LNCaP clone FGC (cell line): ENCODE data around the gene ADARB2.

Source experiments
- DNase-seq: peaks from one replicate; pipeline ENCODE4 v3.0.0-alpha.2; 2011; ENCODE audit warnings: low read depth
- H3K4me3 ChIP-seq: 2 replicates; pipeline ENCODE4 v1.5.1; 2011; ENCODE audit warnings: mild to moderate bottlenecking, low read depth, low read length, control low read depth
- CTCF ChIP-seq: IDR thresholded peaks from 2 replicates; pipeline ENCODE4 v1.5.1; 2012; ENCODE audit warnings: mild to moderate bottlenecking; ENCODE audit not compliant: control insufficient read depth, insufficient read depth; ENCODE audit errors: extremely low read depth

The ADARB2 gene

GRCh38 chr10:1607466-1607865 is 129.9 kb downstream of the ADARB2 start:
- no peak overlapping the region for H3K4me3 ChIP-seq
- no peak for TF ChIP-seq CTCF
- no peak for DNase-seq

- DNase-seq = no peak
- H3K4me3 ChIP-seq = no peak overlapping the region
- TF ChIP-seq CTCF = no peak
These were observed 131.1 kb downstream of the ADARB2 start for GRCh38 chr10:1605999-1606940.

GRCh38 chr10:1605121-1605520 is 132.2 kb downstream of the ADARB2 start:
- H3K4me3 ChIP-seq = no peak overlapping the region
- no peak for DNase-seq
- no peak for TF ChIP-seq CTCF

- no peak for DNase-seq
- no peak overlapping the region for H3K4me3 ChIP-seq
- no peak for TF ChIP-seq CTCF
These were observed 133.1 kb downstream of the ADARB2 start for GRCh38 chr10:1604246-1604645.

- DNase-seq = no peak
- H3K4me3 ChIP-seq = no peak overlapping the region
- TF ChIP-seq CTCF = no peak
These were observed 134.1 kb downstream of the ADARB2 start for GRCh38 chr10:1603181-1603580.

- DNase-seq = no peak
- no peak overlapping the region for H3K4me3 ChIP-seq
- TF ChIP-seq CTCF = no peak
These were observed 135.3 kb downstream of the ADARB2 start for GRCh38 chr10:1602037-1602484.
